GM23338 (cell line): ENCODE results near the gene KAZN. TPM values are rescaled to one million over a fixed set of nuclear protein-coding genes. Genes with fewer than 3 reads are reported as not detected.

Experiments
- ATAC-seq: fragments of 200-7000 bp; cut with Tn5 transposase; 3 replicates; pipeline ENCODE4 v1.9.1; 2020
- DNase-seq: peaks from one replicate; pipeline ENCODE4 v3.0.0-alpha.2; 2015; ENCODE audit warnings: low spot score
- H2AFZ ChIP-seq: fragments of 200-600 bp; sonication (generic); 2 replicates; pipeline ENCODE4 v1.8.0; 2016; ENCODE audit warnings: antibody characterized with exemption, mild to moderate bottlenecking, moderate library complexity
- H3F3A ChIP-seq: fragments of 200-600 bp; sonication (generic); replicated peaks from 2 replicates; pipeline ENCODE4 v1.8.0; 2017; ENCODE audit warnings: antibody characterized with exemption, mixed run types, low read depth
- H3K27ac ChIP-seq: fragments of 200-600 bp; sonication (generic); 2 replicates; pipeline ENCODE4 v1.6.1; 2016; ENCODE audit warnings: low read depth
- H3K27me3 ChIP-seq: fragments of 200-600 bp; sonication (generic); 2 replicates; pipeline ENCODE4 v1.8.0; 2016; ENCODE audit warnings: mild to moderate bottlenecking, mixed run types, moderate library complexity; ENCODE audit not compliant: insufficient read depth
- H3K36me3 ChIP-seq: fragments of 200-600 bp; sonication (generic); 2 replicates; pipeline ENCODE4 v1.8.0; 2016; ENCODE audit warnings: mild to moderate bottlenecking; ENCODE audit not compliant: insufficient read depth
- H3K4me1 ChIP-seq: fragments of 200-600 bp; sonication (generic); 2 replicates; pipeline ENCODE4 v1.8.0; 2016; ENCODE audit warnings: mild to moderate bottlenecking, moderate library complexity; ENCODE audit not compliant: insufficient read depth
- H3K4me2 ChIP-seq: fragments of 200-600 bp; sonication (generic); 2 replicates; pipeline ENCODE4 v1.7.1; 2017; ENCODE audit warnings: mixed run types
- H3K4me3 ChIP-seq: fragments of 200-600 bp; sonication (generic); 2 replicates; pipeline ENCODE4 v1.6.1; 2016; ENCODE audit warnings: mixed run types
- H3K79me2 ChIP-seq: fragments of 200-600 bp; sonication (generic); replicated peaks from 2 replicates; pipeline ENCODE4 v1.8.0; 2017; ENCODE audit warnings: mild to moderate bottlenecking; ENCODE audit not compliant: insufficient read depth
- H3K9me2 ChIP-seq: fragments of 200-600 bp; sonication (generic); 2 replicates; pipeline ENCODE4 v1.8.0; 2017; ENCODE audit not compliant: insufficient read depth
- H4K20me1 ChIP-seq: fragments of 200-600 bp; sonication (generic); replicated peaks from 2 replicates; pipeline ENCODE4 v1.8.0; 2017; ENCODE audit warnings: mild to moderate bottlenecking; ENCODE audit not compliant: insufficient read depth
- H3K27ac Mint-ChIP-seq: 2 replicates; pipeline ENCODE4 v1.8.0; 2020; ENCODE audit warnings: inconsistent platforms, mild to moderate bottlenecking, moderate library complexity, mixed read lengths
- H3K27me3 Mint-ChIP-seq: 3 replicates; pipeline ENCODE4 v1.8.0; 2022; ENCODE audit warnings: low read depth, mild to moderate bottlenecking, moderate library complexity, mixed read lengths, inconsistent platforms; ENCODE audit not compliant: insufficient read depth, poor library complexity
- H3K36me3 Mint-ChIP-seq: 3 replicates; pipeline ENCODE4 v1.8.0; 2021; ENCODE audit warnings: low read depth, mild to moderate bottlenecking, inconsistent platforms, moderate library complexity, mixed read lengths
- H3K4me1 Mint-ChIP-seq: 3 replicates; pipeline ENCODE4 v1.8.0; 2020; ENCODE audit warnings: mild to moderate bottlenecking, inconsistent platforms, mixed read lengths
- H3K4me3 Mint-ChIP-seq: 3 replicates; pipeline ENCODE4 v1.8.0; 2021; ENCODE audit warnings: moderate library complexity, mild to moderate bottlenecking, inconsistent platforms, mixed read lengths
- H3K9me3 Mint-ChIP-seq: 3 replicates; pipeline ENCODE4 v1.8.0; 2020; ENCODE audit warnings: moderate library complexity, mild to moderate bottlenecking, inconsistent platforms, mixed read lengths
- EZH2 ChIP-seq: fragments of 200-600 bp; sonication (generic); IDR thresholded peaks from one replicate; pipeline ENCODE4 v1.8.0; 2017; ENCODE audit warnings: antibody characterized with exemption, mild to moderate bottlenecking, low read depth; ENCODE audit not compliant: unreplicated experiment
- EZH2phosphoT487 ChIP-seq: fragments of 200-600 bp; sonication (generic); IDR thresholded peaks from one replicate; pipeline ENCODE4 v1.8.1; 2018; ENCODE audit warnings: antibody characterized with exemption; ENCODE audit not compliant: unreplicated experiment
- NANOG ChIP-seq: IDR thresholded peaks from 2 replicates; pipeline ENCODE4 v1.6.1; 2016; ENCODE audit warnings: antibody characterized with exemption, borderline replicate concordance
- POLR2AphosphoS5 ChIP-seq: IDR thresholded peaks from 2 replicates; pipeline ENCODE4 v1.6.1; 2016; ENCODE audit warnings: antibody characterized with exemption, low read depth
- ZNF114 ChIP-seq: fragments of 250-450 bp; sonication (Bioruptor Pico); IDR thresholded peaks from 2 replicates; pipeline ENCODE4 v1.5.0; 2020; ENCODE audit warnings: mild to moderate bottlenecking, moderate library complexity
- ZNF462 ChIP-seq: fragments of 250-450 bp; sonication (Bioruptor Pico); IDR thresholded peaks from 2 replicates; pipeline ENCODE4 v1.5.0; 2020; ENCODE audit warnings: mild to moderate bottlenecking, moderate library complexity
- polyA plus RNA-seq: library from polyadenylated mRNA; unstranded; fragments of >200 nt; fragmentation: Nextera tagmentation; extraction: Ambion mirVana; gene quantifications from 2 replicates; pipeline ENCODE4 v1.2.1, GENCODE V29; 2016
- total RNA-seq: library from RNA; depleted of rRNA; stranded (reverse); fragments of >200 nt; shearing (Covaris generic); gene quantifications from 2 replicates; pipeline ENCODE4 v1.2.3, GENCODE V29; 2014
- TF ChIP-seq, protein P1 (sequence below): IDR thresholded peaks from 2 replicates; pipeline ENCODE4 v1.6.1; 2016; ENCODE audit warnings: antibody characterized with exemption

The KAZN gene
- total and polyA plus RNA-seq, 2 experiments from 2014 or later, result 9.9 to 15.0 TPM

DNA sequence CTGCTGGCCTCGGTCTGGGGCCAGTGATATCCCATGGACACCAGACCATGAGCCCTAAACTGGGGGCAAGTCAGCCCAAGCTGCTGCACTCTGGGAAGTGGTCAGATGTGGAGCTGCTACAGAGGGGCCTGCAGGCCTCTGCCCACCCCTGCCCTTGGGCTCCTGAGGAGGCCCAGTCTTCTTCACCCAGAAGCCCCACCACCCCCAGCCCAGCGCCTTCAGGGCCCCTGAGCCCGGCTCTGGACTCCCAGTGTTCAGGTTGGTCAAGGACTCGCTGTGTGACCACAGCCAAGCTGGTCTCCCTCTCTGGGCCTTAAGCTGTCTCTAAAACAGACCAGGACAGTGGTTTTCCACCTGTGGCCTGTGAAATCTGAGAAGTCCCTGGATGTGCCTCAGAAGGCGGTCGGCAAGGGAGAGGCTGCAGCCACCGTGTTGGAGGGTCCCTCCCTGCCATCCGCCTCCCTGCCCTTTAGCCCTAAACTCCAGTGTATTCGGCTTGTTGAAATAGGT is 475.4 kb downstream of the KAZN start:
- H3K27ac Mint-ChIP-seq, result no peak overlapping the region
- H3F3A ChIP-seq, result no peaks in the 10 kb centered on the region
- H3K27me3 Mint-ChIP-seq, result peaks cover 4% of the 10 kb centered on the region
- no peaks in the 10 kb centered on the region for H3K27me3 ChIP-seq
- H3K4me2 ChIP-seq, result no peak overlapping the region
- TF ChIP-seq ZNF462 (no peak), POLR2AphosphoS5 (no peak), ZNF114 (CRISPR knock-in tag) (no peak), EZH2phosphoT487 (no peak), EZH2 (no peak), NANOG (no peak)
- TF ChIP-seq, protein P1, sequence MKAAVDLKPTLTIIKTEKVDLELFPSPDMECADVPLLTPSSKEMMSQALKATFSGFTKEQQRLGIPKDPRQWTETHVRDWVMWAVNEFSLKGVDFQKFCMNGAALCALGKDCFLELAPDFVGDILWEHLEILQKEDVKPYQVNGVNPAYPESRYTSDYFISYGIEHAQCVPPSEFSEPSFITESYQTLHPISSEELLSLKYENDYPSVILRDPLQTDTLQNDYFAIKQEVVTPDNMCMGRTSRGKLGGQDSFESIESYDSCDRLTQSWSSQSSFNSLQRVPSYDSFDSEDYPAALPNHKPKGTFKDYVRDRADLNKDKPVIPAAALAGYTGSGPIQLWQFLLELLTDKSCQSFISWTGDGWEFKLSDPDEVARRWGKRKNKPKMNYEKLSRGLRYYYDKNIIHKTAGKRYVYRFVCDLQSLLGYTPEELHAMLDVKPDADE, result no peak
- no peak overlapping the region for H3K4me3 Mint-ChIP-seq
- no peak overlapping the region for H3K27ac ChIP-seq
- DNase-seq (no peak), ATAC-seq (no peak)
- H3K4me1 Mint-ChIP-seq, result peaks cover 4% of the 10 kb centered on the region; the same call in 1 of the 3 replicates
- no peak overlapping the region for H3K4me3 ChIP-seq
- H3K79me2 ChIP-seq, result no peaks in the 10 kb centered on the region
- H3K4me1 ChIP-seq, result no peaks in the 10 kb centered on the region
- no peaks in the 10 kb centered on the region for H3K36me3 Mint-ChIP-seq
- no peaks in the 10 kb centered on the region for H3K9me2 ChIP-seq
- no peak overlapping the region for H2AFZ ChIP-seq
- no peaks in the 10 kb centered on the region for H3K36me3 ChIP-seq
- H3K9me3 Mint-ChIP-seq, result no peaks in the 10 kb centered on the region; the same call in 2 of the 3 replicates
- no peaks in the 10 kb centered on the region for H4K20me1 ChIP-seq
